ENCODE results near the gene ELL2. TPM values are rescaled to one million over a fixed set of nuclear protein-coding genes. Genes with fewer than 3 reads are reported as not detected.
A peak's percentile ranks its signal among the peaks of the same experiment; 100 is the strongest.

Gene ELL2
- total RNA-seq (2016; rRNA removed; fragmentation: Illumina TruSeq; extraction: Trizol), result 64.5 and 78.9 TPM in 2 replicates
- 19.2 and 20.4 TPM in 2 replicates for total RNA-seq (2016; cell fraction: cytosol; rRNA removed; fragmentation: Illumina TruSeq; extraction: Trizol; ENCODE audit: low read depth)
- 69.3 and 74.8 TPM in 2 replicates for total RNA-seq (2016; cell fraction: insoluble cytoplasmic fraction; rRNA removed; fragmentation: Illumina TruSeq; extraction: Trizol)
- total RNA-seq (2016; cell fraction: membrane; rRNA removed; fragmentation: Illumina TruSeq; extraction: Trizol), result 73.2 and 75.4 TPM in 2 replicates
- 121 and 123 TPM in 2 replicates for total RNA-seq (2016; cell fraction: nucleus; rRNA removed; fragmentation: Illumina TruSeq; extraction: Trizol)
- polyA plus RNA-seq (2011; rRNA removed), result 75.7 and 97.1 TPM in 2 replicates
- polyA plus RNA-seq (2011; cell fraction: cytosol; rRNA removed), result 40.8 and 54.3 TPM in 2 replicates
- polyA plus RNA-seq (2011; cell fraction: nucleus; rRNA removed), result 68.9 and 74.9 TPM in 2 replicates
- 87.7 and 101 TPM in 2 replicates for polyA plus RNA-seq (2012)
- polyA plus RNA-seq (2016; cell fraction: cytosol; fragmentation: Illumina TruSeq; extraction: Trizol; ENCODE audit: low read depth), result 13.4 and 15.1 TPM in 2 replicates
- polyA plus RNA-seq (2016; cell fraction: insoluble cytoplasmic fraction; fragmentation: Illumina TruSeq; extraction: Trizol; ENCODE audit: low read depth), result 81.1 and 83.2 TPM in 2 replicates
- 49.0 and 50.1 TPM in 2 replicates for polyA plus RNA-seq (2016; cell fraction: membrane; fragmentation: Illumina TruSeq; extraction: Trizol; ENCODE audit: low read depth)
- polyA plus RNA-seq (2016; cell fraction: nucleus; fragmentation: Illumina TruSeq; extraction: Trizol; ENCODE audit: insufficient read depth, low read depth), result 115 and 124 TPM in 2 replicates
- polyA minus RNA-seq (2011; rRNA and poly(A)+ RNA removed; ENCODE audit: low replicate concordance), result 37.6 and 93.4 TPM in 2 replicates
- 82.9 and 96.7 TPM in 2 replicates for polyA minus RNA-seq (2011; cell fraction: cytosol; rRNA and poly(A)+ RNA removed)
- polyA minus RNA-seq (2011; cell fraction: nucleus; rRNA and poly(A)+ RNA removed), result 685 and 799 TPM in 2 replicates
- percentile 99 among the genes with signal in this experiment for Bru-seq, nascent RNA
- percentile 98 among the genes with signal in this experiment for BruChase-seq, experiment 1, labeled RNA remaining after a 6-hour chase
- percentile 98 among the genes with signal in this experiment for BruChase-seq, experiment 2, labeled RNA remaining after a 2-hour chase
- long read RNA-seq, experiment 1, full-length matches to known transcripts, result 12 of 39 reads
- long read RNA-seq, experiment 1, partial matches to known transcripts, result 14 of 39 reads
- long read RNA-seq, experiment 1, other reads (novel, unspliced or antisense), result 13 of 39 reads
- long read RNA-seq, experiment 2, full-length matches to known transcripts, result 5 of 161 reads
- long read RNA-seq, experiment 2, partial matches to known transcripts, result 13 of 161 reads
- long read RNA-seq, experiment 2, other reads (novel, unspliced or antisense), result 143 of 161 reads

DNA sequence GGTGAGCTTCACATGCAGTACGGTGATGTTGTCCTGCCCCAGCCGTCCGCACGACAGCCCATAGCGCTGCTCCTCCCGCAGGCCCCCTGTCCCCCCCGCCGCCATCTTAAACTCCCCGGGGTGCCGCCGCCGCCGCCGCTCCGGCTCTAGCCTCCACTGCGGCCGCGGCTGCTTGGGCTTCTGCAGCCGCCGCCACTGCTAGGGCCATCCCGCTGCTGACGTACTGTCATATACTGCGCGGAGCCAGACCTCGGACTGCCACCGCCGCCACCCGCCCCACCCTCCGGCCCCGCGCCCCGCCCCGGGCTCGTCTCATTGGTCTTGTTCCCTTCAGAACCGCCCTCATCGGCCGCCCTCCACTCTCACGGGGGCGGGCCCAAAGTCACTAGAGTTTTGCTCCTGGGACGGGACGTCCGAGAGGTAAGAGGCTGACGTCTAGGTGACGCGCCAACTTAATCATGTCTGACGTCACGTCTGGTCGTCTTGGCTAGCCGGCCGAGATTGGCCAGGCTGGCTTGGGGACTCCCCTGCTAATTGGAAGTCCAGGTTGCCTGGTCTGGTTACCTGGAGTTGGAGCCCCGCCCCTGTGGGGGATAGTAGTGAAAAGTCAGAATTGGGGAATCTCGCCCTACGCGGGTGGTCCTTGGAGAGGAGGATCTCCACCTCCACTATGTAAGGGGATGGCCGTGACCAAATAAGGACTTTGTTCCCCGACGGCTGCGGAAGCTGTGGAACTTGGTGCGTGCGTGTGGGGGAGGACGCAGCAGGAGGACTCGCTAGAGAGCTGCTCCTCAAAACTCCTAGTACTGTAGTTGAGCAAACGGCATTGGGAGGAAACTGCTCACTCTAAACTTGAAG, at the start of gene ELL2:
Gene ELL2, minus strand, starts transcription at position 235 of the 858 bp plus-strand sequence. Its CDS starts 130 bp downstream, at position 105.
- intact Hi-C loops (cut with micrococcal nuclease; ENCODE audit: unreplicated experiment), result loop anchor here (1.0 to 10.0 kb wide), 5 partner anchors 25 to 374 kb away; no protein-coding TSS in a partner anchor
- H3K4me3 ChIP-seq (replicated peaks in 1 of 3; ENCODE audit: insufficient read depth in 1 of 3, low read depth in 2 of 3, low read length in 3 of 3), result peak within 1 kb of the TSS; percentile 94 to 100 (median 99)
- peak within 1 kb of the TSS; percentile 89 for H3K27ac ChIP-seq (ENCODE audit: extremely low read length, insufficient read depth, low read length)
- BruUV-seq (replicated peaks), result no TSS peak
- peaks cover 60% of the 10 kb centered on the region for H3K4me1 ChIP-seq (ENCODE audit: insufficient read depth, low read length)
- H3K9ac ChIP-seq (ENCODE audit: insufficient read depth, low read depth, low read length), result peak within 1 kb of the TSS; percentile 99
- peaks cover 2 to 14% of the 10 kb centered on the region in 2 experiments; a peak in 4 of 5 replicates for H3K36me3 ChIP-seq (replicated peaks in 1 of 2; ENCODE audit: control insufficient read depth in 1 of 2, insufficient read depth in 2 of 2, low read length in 2 of 2)
- H3K4me2 ChIP-seq (ENCODE audit: low read depth, low read length), result peak within 1 kb of the TSS; percentile 91
- peaks cover 0 to 6% of the 10 kb centered on the region in 2 experiments; a peak in 1 of 5 replicates for H3K27me3 ChIP-seq (ENCODE audit: control insufficient read depth in 1 of 2, insufficient read depth in 2 of 2, low read length in 2 of 2)
- POLR2A ChIA-PET, result interaction anchor here (1.0 to 7.2 kb wide), 10 partner anchors 10 to 237 kb away, joined by 3 to 125 read pairs (median 3); partner anchors contain the start of gene GLRX
- no peaks in the 10 kb centered on the region for H3K9me3 ChIP-seq (ENCODE audit: low read length)
- CTCF ChIA-PET (ENCODE audit: low intra/inter-chr PET ratio, low total read pairs), result interaction anchor here (1.2 to 2.1 kb wide), 2 partner anchors 25 to 375 kb away, joined by 3 to 8 read pairs; no protein-coding TSS in a partner anchor
- WGBS (ENCODE audit: low lambda C conversion rate), result 14% methylated on average over 27 of the region's 63 CpGs
- H3K79me2 ChIP-seq (ENCODE audit: insufficient read depth, low read length), result peaks cover 67% of the 10 kb centered on the region
- peak; percentile 57 for FAIRE-seq
- ATAC-seq, result peak; percentile 86
- DNase-seq (ENCODE audit: low spot score), result peak; percentile 97
- peaks cover 42% of the 10 kb centered on the region for H4K20me1 ChIP-seq (ENCODE audit: insufficient read depth, low read length)
- H2AFZ ChIP-seq (ENCODE audit: low read length), result no peak within 1 kb of the TSS
- in situ Hi-C loops (cut with HindIII; ENCODE audit: extremely low pct_ligation_motif_present, low pct_unique_long_range_greater_than_20kb), result loop anchor here (5.0 to 10.0 kb wide), 2 partner anchors 150 to 373 kb away; no protein-coding TSS in a partner anchor
- TF ChIP-seq KLF12 (CRISPR knock-in tag; IDR thresholded peaks at IDR 0.05; ENCODE audit: borderline replicate concordance), result 0 out of 2 replicates have a peak, but pooled peaks have one; percentile 12
- TF ChIP-seq ELF3 (CRISPR knock-in tag; IDR thresholded peaks at IDR 0.05), result peak; percentile 66
- TF ChIP-seq HDAC2 (CRISPR knock-in tag; IDR thresholded peaks at IDR 0.05), result peak; percentile 81; the same call in 1 of the 2 replicates
- TF ChIP-seq ZNF510 (CRISPR knock-in tag; IDR thresholded peaks at IDR 0.05; ENCODE audit: low read depth), result no peak
- TF ChIP-seq TERF1 (CRISPR knock-in tag; IDR thresholded peaks at IDR 0.05), result no peak
- TF ChIP-seq JUN (CRISPR knock-in tag; IDR thresholded peaks at IDR 0.05), result no peak
- TF ChIP-seq ZNF136 (CRISPR knock-in tag; IDR thresholded peaks at IDR 0.05; ENCODE audit: low read depth), result no peak
- TF ChIP-seq ZFY (CRISPR knock-in tag; IDR thresholded peaks at IDR 0.05), result peak; percentile 65
- 0 out of 2 replicates have a peak, but pooled peaks have one; percentile 32 for TF ChIP-seq ZNF574 (CRISPR knock-in tag; IDR thresholded peaks at IDR 0.05)
- TF ChIP-seq HOXA3 (CRISPR knock-in tag; IDR thresholded peaks at IDR 0.05), result peak; percentile 100
- TF ChIP-seq MAZ (IDR thresholded peaks at IDR 0.05; ENCODE audit: borderline replicate concordance, low read depth, low read length), result peak; percentile 59; the same call in 1 of the 2 replicates
- TF ChIP-seq MAZ (CRISPR knock-in tag; IDR thresholded peaks at IDR 0.05; ENCODE audit: low read depth), result peak; percentile 26; the same call in 1 of the 2 replicates

All from HepG2 (cell line).